Left ventricle myocardium inferior (tissue), 1 donor: ENCODE measurements around the gene ABCC3. TPM values are rescaled to one million over a fixed set of nuclear protein-coding genes. Genes with fewer than 3 reads are reported as not detected.
A peak's percentile ranks its signal among the peaks of the same experiment; 100 is the strongest.

ENCODE experiments used
- DNase-seq: peaks from one replicate; pipeline ENCODE4 v3.0.0-alpha.2; 2020
- H3K27ac ChIP-seq: fragments of 200-600 bp; replicated peaks from 2 replicates; pipeline ENCODE4 v1.8.0; 2021
- H3K27me3 ChIP-seq: fragments of 200-600 bp; 2 replicates; pipeline ENCODE4 v1.8.0; 2021; ENCODE audit warnings: low read depth
- H3K36me3 ChIP-seq: fragments of 200-600 bp; 2 replicates; pipeline ENCODE4 v1.8.0; 2021
- H3K4me1 ChIP-seq: fragments of 200-600 bp; 2 replicates; pipeline ENCODE4 v1.8.0; 2021
- H3K4me3 ChIP-seq: fragments of 200-600 bp; 2 replicates; pipeline ENCODE4 v1.8.0; 2021; ENCODE audit warnings: mild to moderate bottlenecking, moderate library complexity
- H3K9me3 ChIP-seq: fragments of 200-600 bp; replicated peaks from 2 replicates; pipeline ENCODE4 v1.8.0; 2021
- intact Hi-C: fragments of 100-400 bp; cut with micrococcal nuclease; formaldehyde crosslinking; loops from one replicate; pipeline ENCODE4 v1.11.0; 2022
- long read RNA-seq: library from polyadenylated mRNA; unstranded; transcript quantifications from one replicate; pipeline ENCODE4 v2.0.0, GENCODE V29; 2021
- total RNA-seq: library from RNA; stranded (reverse); fragmentation: NEBNext Ultra II Directional; extraction: Animal tissue kit (Norgen Biotek cat#: 25700); gene quantifications from one replicate; pipeline ENCODE4 v1.2.1, GENCODE V29; 2021
- TF ChIP-seq, protein P1 (sequence below): fragments of 200-600 bp; IDR thresholded peaks from 2 replicates; pipeline ENCODE4 v1.8.0; 2021; ENCODE audit warnings: antibody characterized with exemption, mild to moderate bottlenecking, borderline replicate concordance
- donor health status: DM: no; HTN: yes; CAD: no; lungs with severe emphysema.

Gene ABCC3, protein sequence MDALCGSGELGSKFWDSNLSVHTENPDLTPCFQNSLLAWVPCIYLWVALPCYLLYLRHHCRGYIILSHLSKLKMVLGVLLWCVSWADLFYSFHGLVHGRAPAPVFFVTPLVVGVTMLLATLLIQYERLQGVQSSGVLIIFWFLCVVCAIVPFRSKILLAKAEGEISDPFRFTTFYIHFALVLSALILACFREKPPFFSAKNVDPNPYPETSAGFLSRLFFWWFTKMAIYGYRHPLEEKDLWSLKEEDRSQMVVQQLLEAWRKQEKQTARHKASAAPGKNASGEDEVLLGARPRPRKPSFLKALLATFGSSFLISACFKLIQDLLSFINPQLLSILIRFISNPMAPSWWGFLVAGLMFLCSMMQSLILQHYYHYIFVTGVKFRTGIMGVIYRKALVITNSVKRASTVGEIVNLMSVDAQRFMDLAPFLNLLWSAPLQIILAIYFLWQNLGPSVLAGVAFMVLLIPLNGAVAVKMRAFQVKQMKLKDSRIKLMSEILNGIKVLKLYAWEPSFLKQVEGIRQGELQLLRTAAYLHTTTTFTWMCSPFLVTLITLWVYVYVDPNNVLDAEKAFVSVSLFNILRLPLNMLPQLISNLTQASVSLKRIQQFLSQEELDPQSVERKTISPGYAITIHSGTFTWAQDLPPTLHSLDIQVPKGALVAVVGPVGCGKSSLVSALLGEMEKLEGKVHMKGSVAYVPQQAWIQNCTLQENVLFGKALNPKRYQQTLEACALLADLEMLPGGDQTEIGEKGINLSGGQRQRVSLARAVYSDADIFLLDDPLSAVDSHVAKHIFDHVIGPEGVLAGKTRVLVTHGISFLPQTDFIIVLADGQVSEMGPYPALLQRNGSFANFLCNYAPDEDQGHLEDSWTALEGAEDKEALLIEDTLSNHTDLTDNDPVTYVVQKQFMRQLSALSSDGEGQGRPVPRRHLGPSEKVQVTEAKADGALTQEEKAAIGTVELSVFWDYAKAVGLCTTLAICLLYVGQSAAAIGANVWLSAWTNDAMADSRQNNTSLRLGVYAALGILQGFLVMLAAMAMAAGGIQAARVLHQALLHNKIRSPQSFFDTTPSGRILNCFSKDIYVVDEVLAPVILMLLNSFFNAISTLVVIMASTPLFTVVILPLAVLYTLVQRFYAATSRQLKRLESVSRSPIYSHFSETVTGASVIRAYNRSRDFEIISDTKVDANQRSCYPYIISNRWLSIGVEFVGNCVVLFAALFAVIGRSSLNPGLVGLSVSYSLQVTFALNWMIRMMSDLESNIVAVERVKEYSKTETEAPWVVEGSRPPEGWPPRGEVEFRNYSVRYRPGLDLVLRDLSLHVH (N-terminal part only)
- total RNA-seq = 0.88 TPM
- long read RNA-seq = 0 reads

DNA sequence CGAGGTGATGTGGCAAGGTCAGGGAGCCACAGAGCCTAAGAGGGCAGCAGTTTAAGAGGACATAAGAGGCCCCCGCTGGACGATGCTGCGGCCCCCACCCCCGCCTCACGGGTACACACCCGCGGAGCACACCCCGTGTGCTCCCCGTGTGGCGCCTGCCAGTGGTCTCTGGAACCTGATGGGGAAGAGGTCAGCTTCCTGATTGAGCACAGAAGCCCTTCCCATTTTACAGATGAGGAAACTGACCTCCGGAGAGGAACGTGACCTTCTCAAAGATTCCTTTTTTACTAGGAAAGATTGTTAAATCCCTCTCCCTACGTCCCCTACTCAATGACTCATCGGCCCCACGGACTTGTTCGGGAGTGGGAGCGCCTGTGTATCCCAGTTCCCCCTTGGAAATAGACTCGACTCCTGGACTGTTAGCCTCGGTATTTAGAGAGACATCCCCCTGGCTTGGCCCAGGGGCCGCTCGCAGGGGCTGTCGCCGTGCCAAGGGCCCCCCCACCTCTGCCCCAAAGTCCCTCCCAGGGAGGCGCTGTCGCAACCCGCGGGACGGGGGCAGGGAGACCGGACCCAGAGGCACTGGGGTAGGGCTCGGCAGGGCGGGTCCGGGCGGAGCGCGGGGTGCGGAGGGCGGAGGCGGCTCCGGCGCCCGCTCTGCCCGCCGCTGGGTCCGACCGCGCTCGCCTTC is at the start of gene ABCC3:
Gene ABCC3, plus strand, starts transcription at position 658 of the 691 bp plus-strand sequence. CDS start 56 bp downstream, outside the sequence.
- H3K27me3 ChIP-seq = peaks cover 84% of the 10 kb centered on the region

DNA sequence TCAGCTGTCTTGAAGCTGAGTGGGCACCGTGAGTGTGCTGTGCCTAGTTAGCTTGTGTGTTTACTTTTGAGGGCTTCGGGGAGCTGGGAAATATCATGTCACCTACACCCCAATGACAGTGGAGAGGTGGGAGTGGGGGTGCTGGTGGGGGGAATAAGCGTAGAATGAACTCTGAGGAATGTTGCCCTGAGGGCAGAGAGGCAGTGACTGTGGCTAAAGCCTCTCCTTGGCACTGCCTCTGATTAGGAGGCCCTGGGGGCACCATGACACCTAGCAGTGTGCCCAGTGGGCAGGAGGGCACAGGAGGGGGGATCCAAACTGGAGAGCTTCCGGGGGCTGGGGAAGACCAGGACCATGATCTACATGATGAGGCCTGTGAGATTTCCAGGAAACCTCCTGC is 49.3 kb upstream of the ABCC3 start:
- Histone ChIP-seq H3K4me3 (no peak overlapping the region), H3K27me3 (no peaks in the 10 kb centered on the region), H3K27ac (peak overlapping the region; percentile 81), H3K4me1 (peaks cover 60% of the 10 kb centered on the region), H3K36me3 (no peaks in the 10 kb centered on the region), H3K9me3 (no peaks in the 10 kb centered on the region)
- TF ChIP-seq, protein P1, sequence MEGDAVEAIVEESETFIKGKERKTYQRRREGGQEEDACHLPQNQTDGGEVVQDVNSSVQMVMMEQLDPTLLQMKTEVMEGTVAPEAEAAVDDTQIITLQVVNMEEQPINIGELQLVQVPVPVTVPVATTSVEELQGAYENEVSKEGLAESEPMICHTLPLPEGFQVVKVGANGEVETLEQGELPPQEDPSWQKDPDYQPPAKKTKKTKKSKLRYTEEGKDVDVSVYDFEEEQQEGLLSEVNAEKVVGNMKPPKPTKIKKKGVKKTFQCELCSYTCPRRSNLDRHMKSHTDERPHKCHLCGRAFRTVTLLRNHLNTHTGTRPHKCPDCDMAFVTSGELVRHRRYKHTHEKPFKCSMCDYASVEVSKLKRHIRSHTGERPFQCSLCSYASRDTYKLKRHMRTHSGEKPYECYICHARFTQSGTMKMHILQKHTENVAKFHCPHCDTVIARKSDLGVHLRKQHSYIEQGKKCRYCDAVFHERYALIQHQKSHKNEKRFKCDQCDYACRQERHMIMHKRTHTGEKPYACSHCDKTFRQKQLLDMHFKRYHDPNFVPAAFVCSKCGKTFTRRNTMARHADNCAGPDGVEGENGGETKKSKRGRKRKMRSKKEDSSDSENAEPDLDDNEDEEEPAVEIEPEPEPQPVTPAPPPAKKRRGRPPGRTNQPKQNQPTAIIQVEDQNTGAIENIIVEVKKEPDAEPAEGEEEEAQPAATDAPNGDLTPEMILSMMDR = no peak
- DNase-seq = no peak
- intact Hi-C loops = no loop called here

More for the DNA sequence above, at the start of gene ABCC3:
- Histone ChIP-seq H3K9me3 (no peaks in the 10 kb centered on the region), H3K4me3 (peak within 1 kb of the TSS; percentile 63), H3K27ac (no peak within 1 kb of the TSS), H3K4me1 (peaks cover 19% of the 10 kb centered on the region), H3K36me3 (no peaks in the 10 kb centered on the region)
- TF ChIP-seq, protein P1 = no peak
- intact Hi-C loops = loop anchor here (5.0 kb wide), 1 partner anchor 48 kb away; no protein-coding TSS in a partner anchor
- DNase-seq = peak; percentile 30

DNA sequence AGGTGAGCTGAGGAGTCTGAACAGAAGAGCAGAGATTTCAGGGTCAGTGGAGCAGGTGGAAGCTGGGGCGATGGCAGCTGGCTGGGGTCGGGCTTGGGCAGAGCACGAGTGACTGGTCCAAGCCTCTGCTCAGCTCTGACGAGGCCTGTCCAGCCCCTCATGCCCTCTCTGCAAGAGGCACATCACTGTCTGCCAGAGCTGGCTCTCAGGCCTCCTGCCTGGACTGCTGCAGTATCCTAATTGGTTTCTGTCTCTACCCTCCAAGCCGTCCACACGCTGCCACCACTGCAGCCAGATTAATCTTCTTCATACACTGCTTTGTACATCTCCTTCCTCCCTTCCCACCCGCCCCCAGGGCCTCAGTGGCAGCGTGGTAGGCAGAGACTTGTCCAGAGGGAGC is 48.8 kb upstream of the ABCC3 start:
- no peak overlapping the region for H3K4me3 ChIP-seq
- TF ChIP-seq, protein P1 = no peak
- peak overlapping the region; percentile 81 for H3K27ac ChIP-seq
- H3K27me3 ChIP-seq = no peaks in the 10 kb centered on the region
- H3K9me3 ChIP-seq = no peaks in the 10 kb centered on the region
- H3K4me1 ChIP-seq = peaks cover 63% of the 10 kb centered on the region
- no peak for DNase-seq
- intact Hi-C loops = no loop called here
- H3K36me3 ChIP-seq = no peaks in the 10 kb centered on the region

DNA sequence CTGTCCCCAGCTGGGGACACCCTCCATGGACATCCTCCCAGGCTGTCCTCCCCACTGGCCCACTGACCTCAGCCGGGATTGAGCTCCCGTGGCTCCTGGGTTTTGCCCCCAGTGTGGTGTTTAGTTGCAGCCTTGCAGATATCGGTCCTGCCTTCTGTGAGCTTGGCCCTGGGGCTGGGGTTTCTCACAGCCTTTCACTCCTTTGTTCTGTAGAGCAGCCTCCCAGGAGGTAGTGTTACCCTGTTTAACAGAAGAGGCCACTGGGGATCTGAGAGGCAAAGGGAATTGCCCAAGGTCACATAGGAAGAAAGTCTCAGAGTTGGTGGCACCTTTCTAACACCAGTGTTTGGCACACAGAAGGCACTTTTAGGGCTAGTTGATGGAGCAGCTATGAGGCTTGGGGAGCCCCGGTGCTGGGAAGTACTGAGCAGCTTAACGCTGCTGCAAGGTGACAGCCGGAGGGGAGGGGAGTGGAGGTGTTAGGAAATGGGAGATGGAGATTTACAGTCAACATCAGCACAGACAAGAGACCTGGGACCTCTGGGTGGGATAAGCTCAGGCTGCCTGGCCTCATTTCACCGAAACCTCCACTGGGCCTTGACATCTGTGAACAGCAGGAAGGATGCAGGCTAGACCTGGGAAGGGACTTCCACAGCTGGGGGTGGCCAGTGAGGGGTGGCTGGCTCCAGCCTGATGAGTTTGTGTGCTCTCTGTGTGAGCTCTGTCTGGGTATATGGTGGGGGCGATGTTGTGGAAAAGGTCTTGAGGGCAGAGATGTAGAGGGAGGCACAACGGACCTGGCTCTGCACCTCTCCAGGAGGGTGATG is 48.0 kb upstream of the ABCC3 start:
- peaks cover 63% of the 10 kb centered on the region for H3K4me1 ChIP-seq
- H3K4me3 ChIP-seq = no peak overlapping the region
- intact Hi-C loops = no loop called here
- no peaks in the 10 kb centered on the region for H3K9me3 ChIP-seq
- no peak for DNase-seq
- H3K27me3 ChIP-seq = no peaks in the 10 kb centered on the region
- H3K27ac ChIP-seq = peak overlapping the region; percentile 3
- TF ChIP-seq, protein P1 = no peak
- no peaks in the 10 kb centered on the region for H3K36me3 ChIP-seq
